BJ (cell line): ENCODE results near the gene GALNT2. TPM values are rescaled to one million over a fixed set of nuclear protein-coding genes. Genes with fewer than 3 reads are reported as not detected.

ENCODE experiments used
- CTCF ChIA-PET: fragments of 350-600 bp; formaldehyde crosslinking; extraction: SDS; loops from one replicate; lab custom pipeline; 2021; ENCODE audit warnings: antibody characterized with exemption, inconsistent platforms; lab: Yijun Ruan, JAX
- POLR2A ChIA-PET: fragments of 300-600 bp; sonication (Branson Sonifier 250); formaldehyde crosslinking; extraction: SDS; loops from one replicate; lab custom pipeline; 2021; ENCODE audit warnings: antibody characterized with exemption; lab: Charles Lee
- DNase-seq: peaks from one replicate; pipeline ENCODE4 v3.0.0-alpha.2; 2011; ENCODE audit warnings: low read depth
- H3K27me3 ChIP-seq: 2 replicates; pipeline ENCODE4 v1.6.0; 2011; ENCODE audit warnings: low read length; ENCODE audit not compliant: control insufficient read depth, insufficient read depth
- H3K36me3 ChIP-seq: 2 replicates; pipeline ENCODE4 v1.5.1; 2011; ENCODE audit warnings: low read length; ENCODE audit not compliant: control insufficient read depth, insufficient read depth
- H3K4me3 ChIP-seq: 2 replicates; pipeline ENCODE4 v1.5.1; 2011; ENCODE audit warnings: low read depth, mild to moderate bottlenecking, control low read depth, low read length
- polyA plus RNA-seq: library from polyadenylated mRNA; depleted of rRNA; stranded (reverse); fragments of >200 nt; gene quantifications from 2 replicates; pipeline ENCODE4 v1.2.3, GENCODE V29; 2011
- TF ChIP-seq, protein P1 (sequence below): IDR thresholded peaks from 2 replicates; pipeline ENCODE4 v1.5.1; 2011; ENCODE audit warnings: low read depth, mild to moderate bottlenecking, control low read depth, inconsistent platforms, low read length, moderate library complexity; ENCODE audit not compliant: insufficient read depth

The GALNT2 gene
- polyA plus RNA-seq, 1 experiment = 90.9 TPM

DNA sequence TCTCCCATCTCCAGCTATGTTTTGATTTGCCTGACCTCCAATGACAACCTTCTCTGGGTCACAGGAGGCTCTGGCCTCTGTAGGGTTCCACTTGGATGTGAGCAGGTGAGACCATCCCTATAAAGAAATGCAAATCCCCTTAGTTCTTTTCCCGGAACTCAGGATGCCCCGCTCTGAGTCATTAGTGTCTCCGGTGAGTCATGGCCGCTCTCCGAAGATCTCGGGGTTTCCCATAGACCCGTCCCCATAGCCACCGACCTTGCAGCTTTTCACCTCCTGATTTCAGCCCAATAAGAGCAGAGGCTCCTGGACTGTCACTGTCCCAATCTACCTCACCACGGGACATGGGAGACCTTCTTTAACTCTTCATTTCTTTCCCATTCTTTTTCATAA lies 260.9 kb downstream of the GALNT2 start:
- POLR2A ChIA-PET = no interaction called here

DNA sequence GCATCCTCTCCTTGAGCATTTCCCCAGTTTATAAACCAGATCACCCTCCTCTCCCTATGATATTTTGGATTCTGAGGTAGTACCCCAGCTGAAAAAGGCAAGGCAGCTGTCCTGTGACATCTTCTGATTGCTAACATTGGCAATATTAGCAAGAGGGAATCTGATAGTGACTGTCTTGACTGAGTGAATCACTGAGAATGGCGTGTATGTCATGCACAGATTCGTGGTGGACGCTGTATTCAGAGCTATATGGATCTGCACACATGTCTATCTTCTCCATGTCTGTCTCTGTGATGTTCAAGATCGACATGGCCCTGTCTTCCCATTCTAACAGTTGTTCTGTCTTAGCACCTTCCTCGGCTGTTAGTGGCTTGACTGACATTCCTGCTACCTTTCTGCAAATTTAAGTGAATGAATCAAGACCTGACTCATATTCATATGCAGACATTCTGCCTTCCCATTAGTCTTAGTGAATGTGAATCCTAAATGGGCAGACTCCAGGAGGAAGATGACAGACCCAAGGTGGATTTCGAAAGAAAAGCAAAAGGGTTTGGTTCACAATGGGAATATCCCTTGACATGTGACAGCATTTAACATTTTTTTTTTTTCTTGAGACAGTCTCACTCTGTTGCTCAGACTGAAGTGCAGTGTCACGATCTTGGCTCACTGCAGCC lies 261.4 kb downstream of the GALNT2 start:
- no peak overlapping the region for H3K4me3 ChIP-seq
- TF ChIP-seq, protein P1, sequence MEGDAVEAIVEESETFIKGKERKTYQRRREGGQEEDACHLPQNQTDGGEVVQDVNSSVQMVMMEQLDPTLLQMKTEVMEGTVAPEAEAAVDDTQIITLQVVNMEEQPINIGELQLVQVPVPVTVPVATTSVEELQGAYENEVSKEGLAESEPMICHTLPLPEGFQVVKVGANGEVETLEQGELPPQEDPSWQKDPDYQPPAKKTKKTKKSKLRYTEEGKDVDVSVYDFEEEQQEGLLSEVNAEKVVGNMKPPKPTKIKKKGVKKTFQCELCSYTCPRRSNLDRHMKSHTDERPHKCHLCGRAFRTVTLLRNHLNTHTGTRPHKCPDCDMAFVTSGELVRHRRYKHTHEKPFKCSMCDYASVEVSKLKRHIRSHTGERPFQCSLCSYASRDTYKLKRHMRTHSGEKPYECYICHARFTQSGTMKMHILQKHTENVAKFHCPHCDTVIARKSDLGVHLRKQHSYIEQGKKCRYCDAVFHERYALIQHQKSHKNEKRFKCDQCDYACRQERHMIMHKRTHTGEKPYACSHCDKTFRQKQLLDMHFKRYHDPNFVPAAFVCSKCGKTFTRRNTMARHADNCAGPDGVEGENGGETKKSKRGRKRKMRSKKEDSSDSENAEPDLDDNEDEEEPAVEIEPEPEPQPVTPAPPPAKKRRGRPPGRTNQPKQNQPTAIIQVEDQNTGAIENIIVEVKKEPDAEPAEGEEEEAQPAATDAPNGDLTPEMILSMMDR = no peak
- no peak for DNase-seq
- POLR2A ChIA-PET = no interaction called here
- no peaks in the 10 kb centered on the region for H3K27me3 ChIP-seq
- CTCF ChIA-PET = no interaction called here
- no peaks in the 10 kb centered on the region for H3K36me3 ChIP-seq

More for the DNA sequence above, 260.9 kb downstream of the GALNT2 start:
- Histone ChIP-seq H3K27me3 (no peaks in the 10 kb centered on the region), H3K36me3 (no peaks in the 10 kb centered on the region), H3K4me3 (no peak overlapping the region)
- TF ChIP-seq, protein P1 = no peak
- CTCF ChIA-PET = no interaction called here
- no peak for DNase-seq

DNA sequence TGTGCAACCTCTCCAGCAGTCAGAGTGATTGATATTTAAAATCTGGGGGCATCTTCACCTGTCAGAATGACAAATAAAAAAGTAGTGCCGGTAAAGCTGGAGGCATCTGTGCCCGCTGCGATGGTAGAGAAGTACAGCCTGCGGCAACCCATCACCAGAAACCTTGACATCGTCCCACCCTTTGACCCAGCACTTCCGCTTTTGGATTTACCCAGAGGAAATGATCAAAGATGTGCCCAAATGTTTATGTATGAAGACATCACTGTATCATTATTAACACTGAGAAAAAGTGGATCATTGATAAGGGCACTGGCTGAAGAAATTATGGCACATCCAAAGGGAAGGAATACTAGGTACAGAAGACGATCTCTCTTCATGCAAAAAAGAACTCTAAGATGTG lies 263.1 kb downstream of the GALNT2 start:
- ChIA-PET POLR2A (no interaction called here), CTCF (interaction anchor here (2.0 kb wide), 1 partner anchor 669 kb away, joined by 4 read pairs; no protein-coding TSS in a partner anchor)
- Histone ChIP-seq H3K36me3 (no peaks in the 10 kb centered on the region), H3K27me3 (no peaks in the 10 kb centered on the region), H3K4me3 (no peak overlapping the region)
- TF ChIP-seq, protein P1 = no peak
- no peak for DNase-seq
